K562 (cell line): Measurements from ENCODE around the gene CELF4. TPM values are rescaled to one million over a fixed set of nuclear protein-coding genes. Genes with fewer than 3 reads are reported as not detected.

Source experiments
- ATAC-seq: fragments of 200-7000 bp; cut with Tn5 transposase; 3 replicates; pipeline ENCODE4 v1.9.1; 2020; ENCODE audit warnings: moderate library complexity
- BruUV-seq: library from RNA; stranded (reverse); fragments of 400-500 nt; replicated peaks from 2 replicates; lab custom pipeline; 2021; lab: Mats Ljungman, UMichigan
- CTCF ChIA-PET: fragments of 300-600 bp; formaldehyde crosslinking; extraction: SDS; loops from one replicate; lab custom pipeline; 2021; ENCODE audit warnings: low intra/inter-chr PET ratio; lab: Yijun Ruan, JAX
- POLR2A ChIA-PET: fragments of 300-600, 350-650 bp; sonication (Branson Sonifier 250); formaldehyde crosslinking; extraction: SDS; loops from one replicate; lab custom pipeline; 2021; ENCODE audit warnings: antibody characterized with exemption, inconsistent platforms; lab: Yijun Ruan, JAX
- DNase-seq, 4 experiments: peaks; one replicate each; pipeline versions ENCODE4 v3.0.0 to v3.0.0-alpha.2; 2011 to 2018; ENCODE audit warnings: low spot score in 3 of 4, mixed read lengths in 3 of 4; ENCODE audit errors: extremely low read depth in 1 of 4
- FAIRE-seq: peaks from 2 replicates; lab custom pipeline; 2011; peaks lifted over from hg19 to GRCh38; lab: Jason Lieb, UNC
- H2AFZ ChIP-seq: 2 replicates; pipeline ENCODE4 v1.6.0; 2011; ENCODE audit warnings: low read depth, low read length, control low read depth, inconsistent platforms
- H3K27ac ChIP-seq: fragments of 200-600 bp; 3 replicates; pipeline ENCODE4 v1.8.0; 2011; ENCODE audit warnings: low read depth, mild to moderate bottlenecking, control low read depth, inconsistent platforms, low read length, moderate library complexity, mixed read lengths; ENCODE audit errors: extremely low read depth
- H3K27me3 ChIP-seq, 2 experiments: fragments of 300-600 bp in 1 of 2; 2 replicates in 1 of 2; 3 replicates in 1 of 2; pipeline versions ENCODE4 v1.6.0 to v1.8.0; 2011; ENCODE audit warnings: inconsistent platforms in 2 of 2, low read length in 2 of 2, mild to moderate bottlenecking in 1 of 2, mixed read lengths in 1 of 2, moderate library complexity in 1 of 2; ENCODE audit not compliant: control insufficient read depth in 2 of 2, insufficient read depth in 2 of 2
- H3K36me3 ChIP-seq: fragments of 300-600 bp; 3 replicates; pipeline ENCODE4 v1.8.0; 2011; ENCODE audit warnings: mild to moderate bottlenecking, low read length, inconsistent platforms; ENCODE audit not compliant: control insufficient read depth, insufficient read depth
- H3K4me1 ChIP-seq, 2 experiments: fragments of 200-600 bp in 1 of 2; replicated peaks in 1 of 2; 2 replicates in 1 of 2; 3 replicates in 1 of 2; pipeline versions ENCODE4 v1.5.1 to v1.8.0; 2011; ENCODE audit warnings: inconsistent platforms in 2 of 2, low read length in 2 of 2, mild to moderate bottlenecking in 1 of 2, mixed read lengths in 1 of 2, moderate library complexity in 1 of 2; ENCODE audit not compliant: control insufficient read depth in 2 of 2, insufficient read depth in 2 of 2
- H3K4me2 ChIP-seq: 2 replicates; pipeline ENCODE4 v1.6.1; 2011; ENCODE audit warnings: low read length, control low read depth, inconsistent platforms, mixed read lengths; ENCODE audit not compliant: insufficient read depth
- H3K4me3 ChIP-seq: fragments of 200-600 bp; sonication (generic), shearing (Covaris generic); 2 replicates; pipeline ENCODE4 v1.5.1; 2016; ENCODE audit warnings: control low read depth, inconsistent platforms
- H3K79me2 ChIP-seq: fragments of 200-600 bp; 3 replicates; pipeline ENCODE4 v1.8.0; 2011; ENCODE audit warnings: low read length, inconsistent platforms; ENCODE audit not compliant: control insufficient read depth, insufficient read depth
- H3K9ac ChIP-seq, 2 experiments: 2 replicates each; pipeline versions ENCODE4 v1.6.0 to v1.6.1; 2011; ENCODE audit warnings: low read depth in 2 of 2, low read length in 2 of 2, control low read depth in 1 of 2, inconsistent platforms in 1 of 2, mild to moderate bottlenecking in 1 of 2, mixed read lengths in 1 of 2; ENCODE audit not compliant: insufficient read depth in 1 of 2
- H3K9me1 ChIP-seq: one replicate; pipeline ENCODE4 v1.6.0; 2011; ENCODE audit warnings: inconsistent platforms, mild to moderate bottlenecking, low read length, moderate library complexity; ENCODE audit not compliant: control insufficient read depth, insufficient read depth
- H3K9me3 ChIP-seq: replicated peaks from 2 replicates; pipeline ENCODE4 v1.5.1; 2011; ENCODE audit warnings: low read depth, low read length, inconsistent platforms; ENCODE audit not compliant: control insufficient read depth, insufficient read depth
- H4K20me1 ChIP-seq: replicated peaks from 2 replicates; pipeline ENCODE4 v1.6.1; 2011; ENCODE audit warnings: low read length, inconsistent platforms, mixed read lengths; ENCODE audit not compliant: control insufficient read depth, insufficient read depth
- LCOR ChIP-seq: sonication (generic); formaldehyde crosslinking; IDR thresholded peaks from 2 replicates; pipeline ENCODE4 v1.8.0; 2022; ENCODE audit warnings: mild to moderate bottlenecking, missing genetic modification reagents
- RAD21 ChIP-seq, 2 experiments: fragments of 250-450 bp in 1 of 2; fragments of 450-650 bp in 1 of 2; sonication (Bioruptor Pico) in 1 of 2; formaldehyde crosslinking in 1 of 2; IDR thresholded peaks in 1 of 2; conservative IDR thresholded peaks in 1 of 2; 2 replicates each; pipeline versions ENCODE4 v1.4.0 to v1.8.0; 2020 to 2022; ENCODE audit warnings: mild to moderate bottlenecking in 2 of 2, moderate library complexity in 1 of 2
- WGBS: fragments of 100-300 bp; shearing (Covaris generic); methylation state at CpG from one replicate; pipeline ENCODE4 v1.1.6; 2016; ENCODE audit warnings: low coverage, mixed read lengths; ENCODE audit not compliant: insufficient coverage; ENCODE audit errors: missing lambda C conversion rate; 5-methylcytosine and 5-hydroxymethylcytosine counted together
- in situ Hi-C: fragments of 300-500 bp; cut with MboI; formaldehyde crosslinking; loops from 4 replicates; pipeline ENCODE4 v1.15.0; 2018; ENCODE audit warnings: inconsistent platforms, mixed read lengths
- intact Hi-C: fragments of 100-400 bp; cut with micrococcal nuclease; formaldehyde crosslinking; loops from 2 replicates; pipeline ENCODE4 v1.14.2; 2022
- polyA plus RNA-seq, 8 experiments: library from polyadenylated mRNA; depleted of rRNA in 4 of 8; stranded (reverse) in 5 of 8; unstranded in 3 of 8; fragments of >200 nt; fragmentation: Nextera tagmentation in 2 of 8; fragmentation: Illumina TruSeq in 1 of 8; extraction: Ambion mirVana in 2 of 8; extraction: Trizol in 1 of 8; gene quantifications; 2 replicates each; pipeline versions ENCODE4 v1.2.1 to v1.2.3, GENCODE V29; 2011 to 2014; ENCODE audit warnings: inconsistent platforms in 1 of 8, missing spikeins in 1 of 8
- total RNA-seq, 7 experiments: library from RNA; depleted of rRNA in 6 of 7; stranded (reverse); fragments of >200 nt in 6 of 7; fragmentation: Illumina TruSeq in 2 of 7; extraction: Trizol in 2 of 7; gene quantifications; 2 replicates each; pipeline versions ENCODE4 v1.2.1 to v1.2.3, GENCODE V29; 2011 to 2021; ENCODE audit warnings: low replicate concordance in 1 of 7
- TF ChIP-seq, protein P1 (sequence below): fragments of 450-650 bp; formaldehyde crosslinking; IDR thresholded peaks from 2 replicates; pipeline ENCODE4 v1.4.0; 2020; ENCODE audit warnings: mild to moderate bottlenecking, mixed read lengths
- TF ChIP-seq, protein P2 (sequence below): fragments of 450-650 bp; formaldehyde crosslinking; IDR thresholded peaks from 2 replicates; pipeline ENCODE4 v1.4.0; 2020; ENCODE audit warnings: mild to moderate bottlenecking, moderate library complexity

CELF4 gene
- total and polyA plus RNA-seq, 9 of the 15 experiments (the other 6 are each of a cell fraction or from before 2014, with no cell fraction given): 0.04 to 0.24 (median 0.07) TPM; not detected in 3

DNA sequence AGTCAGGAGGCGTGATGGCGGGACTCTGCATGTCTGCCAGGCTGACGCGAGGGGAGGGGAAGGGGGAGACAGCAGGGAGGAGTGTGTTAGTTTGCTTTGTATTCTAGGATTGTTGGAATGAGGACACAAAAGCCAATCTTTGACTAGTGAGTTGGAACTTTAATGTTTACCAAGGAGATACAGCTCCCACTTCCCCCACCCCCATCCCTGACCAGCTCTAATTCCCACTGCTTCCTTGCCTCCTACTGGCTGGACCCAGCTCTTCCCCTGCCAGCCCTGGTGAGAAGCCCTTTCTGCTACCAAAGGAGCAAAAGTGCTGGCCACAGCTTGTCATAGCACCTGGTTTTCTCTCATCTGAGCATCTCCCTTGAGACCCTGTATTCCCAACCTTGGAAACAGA lies 84.5 kb downstream of the CELF4 start:
- WGBS: 4% methylated on average over 4 of the region's 4 CpGs
- Histone ChIP-seq H4K20me1 (peaks cover 9% of the 10 kb centered on the region; the same call in 1 of the 2 replicates), H3K9me1 (no peaks in the 10 kb centered on the region), H3K27ac (no peak overlapping the region), H3K4me1 (peaks cover 0 to 8% of the 10 kb centered on the region in 2 experiments; a peak in 2 of 5 replicates), H3K9ac (no peak overlapping the region), H3K79me2 (no peaks in the 10 kb centered on the region), H2AFZ (no peak overlapping the region), H3K4me3 (no peak overlapping the region), H3K27me3 (peaks cover 0 to 1% of the 10 kb centered on the region in 2 experiments; a peak in 1 of 5 replicates), H3K36me3 (no peaks in the 10 kb centered on the region), H3K4me2 (no peak overlapping the region), H3K9me3 (no peaks in the 10 kb centered on the region)
- intact Hi-C loops: no loop called here
- DNase-seq: no peak
- no TSS peak for BruUV-seq
- ChIA-PET POLR2A (no interaction called here), CTCF (no interaction called here)
- TF ChIP-seq LCOR (CRISPR knock-in tag) (no peak), RAD21 (CRISPR knock-in tag; conservative IDR thresholded peaks at IDR 0.05 in 1 of 2, IDR thresholded peaks at IDR 0.05 in 1 of 2) (no peak)
- TF ChIP-seq, protein P1, sequence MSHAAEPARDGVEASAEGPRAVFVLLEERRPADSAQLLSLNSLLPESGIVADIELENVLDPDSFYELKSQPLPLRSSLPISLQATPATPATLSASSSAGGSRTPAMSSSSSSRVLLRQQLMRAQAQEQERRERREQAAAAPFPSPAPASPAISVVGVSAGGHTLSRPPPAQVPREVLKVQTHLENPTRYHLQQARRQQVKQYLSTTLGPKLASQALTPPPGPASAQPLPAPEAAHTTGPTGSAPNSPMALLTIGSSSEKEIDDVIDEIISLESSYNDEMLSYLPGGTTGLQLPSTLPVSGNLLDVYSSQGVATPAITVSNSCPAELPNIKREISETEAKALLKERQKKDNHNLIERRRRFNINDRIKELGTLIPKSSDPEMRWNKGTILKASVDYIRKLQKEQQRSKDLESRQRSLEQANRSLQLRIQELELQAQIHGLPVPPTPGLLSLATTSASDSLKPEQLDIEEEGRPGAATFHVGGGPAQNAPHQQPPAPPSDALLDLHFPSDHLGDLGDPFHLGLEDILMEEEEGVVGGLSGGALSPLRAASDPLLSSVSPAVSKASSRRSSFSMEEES: no peak
- TF ChIP-seq, protein P2, sequence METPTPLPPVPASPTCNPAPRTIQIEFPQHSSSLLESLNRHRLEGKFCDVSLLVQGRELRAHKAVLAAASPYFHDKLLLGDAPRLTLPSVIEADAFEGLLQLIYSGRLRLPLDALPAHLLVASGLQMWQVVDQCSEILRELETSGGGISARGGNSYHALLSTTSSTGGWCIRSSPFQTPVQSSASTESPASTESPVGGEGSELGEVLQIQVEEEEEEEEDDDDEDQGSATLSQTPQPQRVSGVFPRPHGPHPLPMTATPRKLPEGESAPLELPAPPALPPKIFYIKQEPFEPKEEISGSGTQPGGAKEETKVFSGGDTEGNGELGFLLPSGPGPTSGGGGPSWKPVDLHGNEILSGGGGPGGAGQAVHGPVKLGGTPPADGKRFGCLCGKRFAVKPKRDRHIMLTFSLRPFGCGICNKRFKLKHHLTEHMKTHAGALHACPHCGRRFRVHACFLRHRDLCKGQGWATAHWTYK (CRISPR knock-in tag): no peak
- ATAC-seq: no peak
- no peak for FAIRE-seq
- in situ Hi-C loops: loop anchor here (25.0 kb wide), 1 partner anchor 544 kb away; no protein-coding TSS in a partner anchor
